Measurements from ENCODE around the gene ZKSCAN1.

DNA sequence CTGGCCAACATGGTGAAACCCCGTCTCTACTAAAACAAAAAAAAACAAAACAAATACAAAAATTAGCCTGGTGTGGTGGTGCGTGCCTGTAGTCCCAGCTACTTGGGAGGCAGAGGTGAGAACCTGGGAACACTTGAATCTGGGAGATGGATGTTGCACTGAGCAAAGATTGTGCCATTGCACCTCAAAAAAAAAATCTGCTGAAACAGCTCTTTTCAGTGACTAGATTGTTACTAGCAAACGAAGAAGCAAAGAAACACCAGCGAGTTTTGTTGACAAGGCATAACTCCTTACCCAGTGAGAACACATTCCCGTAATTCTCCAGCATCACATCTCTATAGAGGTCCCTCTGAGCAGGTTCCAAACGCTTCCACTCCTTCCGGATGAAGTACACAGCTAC is 59.4 kb downstream of the ZKSCAN1 start:
- TF ChIP-seq POLR2A (IDR thresholded peaks at IDR 0.05), result no peak
- TF ChIP-seq, protein P1, sequence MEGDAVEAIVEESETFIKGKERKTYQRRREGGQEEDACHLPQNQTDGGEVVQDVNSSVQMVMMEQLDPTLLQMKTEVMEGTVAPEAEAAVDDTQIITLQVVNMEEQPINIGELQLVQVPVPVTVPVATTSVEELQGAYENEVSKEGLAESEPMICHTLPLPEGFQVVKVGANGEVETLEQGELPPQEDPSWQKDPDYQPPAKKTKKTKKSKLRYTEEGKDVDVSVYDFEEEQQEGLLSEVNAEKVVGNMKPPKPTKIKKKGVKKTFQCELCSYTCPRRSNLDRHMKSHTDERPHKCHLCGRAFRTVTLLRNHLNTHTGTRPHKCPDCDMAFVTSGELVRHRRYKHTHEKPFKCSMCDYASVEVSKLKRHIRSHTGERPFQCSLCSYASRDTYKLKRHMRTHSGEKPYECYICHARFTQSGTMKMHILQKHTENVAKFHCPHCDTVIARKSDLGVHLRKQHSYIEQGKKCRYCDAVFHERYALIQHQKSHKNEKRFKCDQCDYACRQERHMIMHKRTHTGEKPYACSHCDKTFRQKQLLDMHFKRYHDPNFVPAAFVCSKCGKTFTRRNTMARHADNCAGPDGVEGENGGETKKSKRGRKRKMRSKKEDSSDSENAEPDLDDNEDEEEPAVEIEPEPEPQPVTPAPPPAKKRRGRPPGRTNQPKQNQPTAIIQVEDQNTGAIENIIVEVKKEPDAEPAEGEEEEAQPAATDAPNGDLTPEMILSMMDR (IDR thresholded peaks at IDR 0.05), result no peak

Measured in Peyer's patch (tissue), 4 donors.